IMR-90 (cell line): ENCODE data around the gene GARNL3. TPM values are rescaled to one million over a fixed set of nuclear protein-coding genes. Genes with fewer than 3 reads are reported as not detected.

Source experiments
- ATAC-seq: fragments of 200-7000 bp; cut with Tn5 transposase; 2 replicates; pipeline ENCODE4 v1.9.1; 2020; ENCODE audit warnings: low read depth, mild to moderate bottlenecking, moderate library complexity
- BruUV-seq: library from RNA; stranded (reverse); fragments of 400-500 nt; replicated peaks from 2 replicates; lab custom pipeline; 2021; lab: Mats Ljungman, UMichigan
- CTCF ChIA-PET: fragments of 300-600 bp; formaldehyde crosslinking; extraction: SDS; loops from one replicate; lab custom pipeline; 2021; ENCODE audit warnings: antibody characterized with exemption; lab: Yijun Ruan, JAX
- POLR2A ChIA-PET: fragments of 300-600 bp; sonication (Branson Sonifier 250); formaldehyde crosslinking; loops from one replicate; lab custom pipeline; 2022; ENCODE audit warnings: antibody characterized with exemption; ENCODE audit not compliant: unreplicated experiment; lab: Charles Lee
- DNase-seq: peaks from one replicate; pipeline ENCODE4 v3.0.0; 2013
- H2AFZ ChIP-seq: replicated peaks from 2 replicates; pipeline ENCODE3; 2013; ENCODE audit warnings: low read length, mild to moderate bottlenecking; ENCODE audit not compliant: poor library complexity
- H2AK5ac ChIP-seq: 2 replicates; pipeline ENCODE4 v1.6.1; 2013; ENCODE audit warnings: low read depth, low read length, inconsistent platforms
- H2AK9ac ChIP-seq: replicated peaks from 2 replicates; pipeline ENCODE3; 2013; ENCODE audit warnings: mild to moderate bottlenecking, low read depth, low read length, moderate library complexity; ENCODE audit not compliant: poor library complexity
- H2BK120ac ChIP-seq: 2 replicates; pipeline ENCODE4 v1.6.1; 2013; ENCODE audit warnings: low read depth, low read length, inconsistent platforms
- H2BK15ac ChIP-seq: 3 replicates; pipeline ENCODE4 v1.6.1; 2013; ENCODE audit warnings: low read depth, low read length, inconsistent platforms
- H2BK20ac ChIP-seq: 2 replicates; pipeline ENCODE4 v1.6.1; 2013; ENCODE audit warnings: low read depth, mild to moderate bottlenecking, inconsistent platforms, low read length, moderate library complexity
- H2BK5ac ChIP-seq: 2 replicates; pipeline ENCODE4 v1.6.1; 2013; ENCODE audit warnings: mild to moderate bottlenecking, low read depth, low read length, inconsistent platforms; ENCODE audit not compliant: poor library complexity, severe bottlenecking
- H3K14ac ChIP-seq: replicated peaks from 2 replicates; pipeline ENCODE4 v1.6.1; 2013; ENCODE audit warnings: low read depth, low read length, inconsistent platforms
- H3K18ac ChIP-seq: 2 replicates; pipeline ENCODE4 v1.6.1; 2013; ENCODE audit warnings: low read depth, low read length, control low read depth
- H3K23ac ChIP-seq: 2 replicates; pipeline ENCODE4 v1.6.1; 2013; ENCODE audit warnings: low read depth, low read length, inconsistent platforms
- H3K27ac ChIP-seq: 2 replicates; pipeline ENCODE4 v1.5.1; 2013; ENCODE audit warnings: mild to moderate bottlenecking, control low read depth, low read length; ENCODE audit not compliant: insufficient read depth
- H3K27me3 ChIP-seq: 2 replicates; pipeline ENCODE4 v1.6.1; 2013; ENCODE audit warnings: low read length; ENCODE audit not compliant: control insufficient read depth, insufficient read depth
- H3K36me3 ChIP-seq: 2 replicates; pipeline ENCODE4 v1.6.1; 2013; ENCODE audit warnings: low read length, mixed read lengths; ENCODE audit not compliant: control insufficient read depth, insufficient read depth
- H3K4ac ChIP-seq: 2 replicates; pipeline ENCODE4 v1.6.1; 2013; ENCODE audit warnings: low read depth, low read length, inconsistent platforms
- H3K4me1 ChIP-seq: 2 replicates; pipeline ENCODE4 v1.6.1; 2013; ENCODE audit warnings: low read length, mixed read lengths; ENCODE audit not compliant: control insufficient read depth, insufficient read depth
- H3K4me2 ChIP-seq: 2 replicates; pipeline ENCODE4 v1.6.1; 2013; ENCODE audit warnings: low read depth, mild to moderate bottlenecking, control low read depth, low read length, moderate library complexity
- H3K4me3 ChIP-seq: 2 replicates; pipeline ENCODE4 v1.5.1; 2013; ENCODE audit warnings: low read depth, mild to moderate bottlenecking, control low read depth, low read length, moderate library complexity; ENCODE audit not compliant: insufficient read depth
- H3K56ac ChIP-seq: 2 replicates; pipeline ENCODE4 v1.6.1; 2013; ENCODE audit warnings: low read length, inconsistent platforms; ENCODE audit not compliant: insufficient read depth; ENCODE audit errors: extremely low read depth
- H3K79me1 ChIP-seq, 2 experiments: 2 replicates each; pipeline ENCODE4 v1.6.1; 2013; ENCODE audit warnings: low read length in 2 of 2, inconsistent platforms in 1 of 2, low read depth in 1 of 2
- H3K9ac ChIP-seq: 2 replicates; pipeline ENCODE4 v1.6.1; 2013; ENCODE audit warnings: low read depth, low read length, control low read depth
- H3K9me1 ChIP-seq: 2 replicates; pipeline ENCODE4 v1.6.1; 2013; ENCODE audit warnings: low read length, inconsistent platforms; ENCODE audit not compliant: insufficient read depth
- H3K9me3 ChIP-seq: 2 replicates; pipeline ENCODE4 v1.6.1; 2013; ENCODE audit warnings: low read length; ENCODE audit not compliant: control insufficient read depth, insufficient read depth
- H4K20me1 ChIP-seq: 2 replicates; pipeline ENCODE4 v1.6.1; 2013; ENCODE audit warnings: low read length, inconsistent platforms; ENCODE audit not compliant: insufficient read depth
- H4K5ac ChIP-seq: 2 replicates; pipeline ENCODE4 v1.6.1; 2013; ENCODE audit warnings: mild to moderate bottlenecking, low read depth, low read length, control low read depth
- H4K8ac ChIP-seq, 2 experiments: 2 replicates each; pipeline ENCODE4 v1.6.1; 2013; ENCODE audit warnings: low read depth in 2 of 2, low read length in 2 of 2, control low read depth in 1 of 2, inconsistent platforms in 1 of 2
- H4K91ac ChIP-seq: 2 replicates; pipeline ENCODE4 v1.6.1; 2013; ENCODE audit warnings: low read depth, low read length, inconsistent platforms; ENCODE audit not compliant: insufficient read depth
- BHLHE40 ChIP-seq: fragments of 150-350 bp; IDR thresholded peaks from 2 replicates; pipeline ENCODE4 v1.6.1; 2016; ENCODE audit warnings: mild to moderate bottlenecking, low read depth, low read length
- CEBPB ChIP-seq: IDR thresholded peaks from 2 replicates; pipeline ENCODE4 v1.6.1; 2012; ENCODE audit warnings: low read depth, low read length, improper control_type of control experiment
- CHD1 ChIP-seq: IDR thresholded peaks from 2 replicates; pipeline ENCODE4 v1.6.1; 2012; ENCODE audit warnings: low read depth, low read length, improper control_type of control experiment
- FOS ChIP-seq: fragments of 150-350 bp; IDR thresholded peaks from 2 replicates; pipeline ENCODE4 v1.6.1; 2016; ENCODE audit warnings: low read depth, low read length
- MAFK ChIP-seq: IDR thresholded peaks from 2 replicates; pipeline ENCODE4 v1.6.1; 2012; ENCODE audit warnings: low read depth, low read length, improper control_type of control experiment
- MAZ ChIP-seq: IDR thresholded peaks from 2 replicates; pipeline ENCODE4 v1.6.1; 2012; ENCODE audit warnings: low read depth, mild to moderate bottlenecking, low read length, improper control_type of control experiment, moderate library complexity, borderline replicate concordance
- MXI1 ChIP-seq: IDR thresholded peaks from 2 replicates; pipeline ENCODE4 v1.6.1; 2012; ENCODE audit warnings: low read depth, mild to moderate bottlenecking, low read length, moderate library complexity, borderline replicate concordance
- NFE2L2 ChIP-seq: fragments of 150-350 bp; IDR thresholded peaks from 2 replicates; pipeline ENCODE4 v1.6.1; 2016; ENCODE audit warnings: low read depth, mild to moderate bottlenecking, low read length
- POLR2A ChIP-seq: IDR thresholded peaks from 2 replicates; pipeline ENCODE4 v1.6.1; 2012; ENCODE audit warnings: mild to moderate bottlenecking, low read depth, low read length
- RAD21 ChIP-seq: IDR thresholded peaks from 2 replicates; pipeline ENCODE4 v1.6.1; 2012; ENCODE audit warnings: low read length, improper control_type of control experiment
- RCOR1 ChIP-seq: IDR thresholded peaks from 2 replicates; pipeline ENCODE4 v1.6.1; 2012; ENCODE audit warnings: mild to moderate bottlenecking, low read length, improper control_type of control experiment; ENCODE audit not compliant: insufficient replicate concordance
- RFX5 ChIP-seq: IDR thresholded peaks from 2 replicates; pipeline ENCODE4 v1.8.0; 2012; ENCODE audit warnings: low read depth, mild to moderate bottlenecking, low read length, moderate library complexity
- SMC3 ChIP-seq: fragments of 150-350 bp; IDR thresholded peaks from 2 replicates; pipeline ENCODE4 v1.6.1; 2016; ENCODE audit warnings: low read depth, mild to moderate bottlenecking, antibody characterized with exemption, low read length, moderate library complexity
- WGBS, 2 experiments: methylation state at CpG; one replicate each; pipeline versions ENCODE4 v1.1.5 to v1.1.7; 2013; ENCODE audit warnings: missing lambda C conversion rate in 2 of 2; ENCODE audit not compliant: insufficient read length in 1 of 2; ENCODE audit errors: extremely low coverage in 2 of 2; 5-methylcytosine and 5-hydroxymethylcytosine counted together
- dilution Hi-C: fragments of 300-500 bp; cut with HindIII; formaldehyde crosslinking; loops from one replicate; pipeline ENCODE4 v1.14.3; 2018; ENCODE audit warnings: low sequenced_read_pairs; ENCODE audit not compliant: unreplicated experiment
- in situ Hi-C: fragments of 300-500 bp; cut with MboI; formaldehyde crosslinking; loops from 3 replicates; pipeline ENCODE4 v1.14.3; 2019; ENCODE audit warnings: low sequenced_read_pairs, inconsistent platforms, mixed read lengths
- intact Hi-C: fragments of 100-400 bp; cut with micrococcal nuclease; formaldehyde crosslinking; loops from 2 replicates; pipeline ENCODE4 v1.10.0; 2022
- polyA plus RNA-seq, 3 experiments: library from polyadenylated mRNA; depleted of rRNA; stranded (reverse); fragments of >200 nt; gene quantifications; 2 replicates each; pipeline ENCODE4 v1.2.3, GENCODE V29; 2012; ENCODE audit warnings: low replicate concordance in 1 of 3
- total RNA-seq: library from RNA; depleted of rRNA; stranded (reverse); fragments of >200 nt; gene quantifications from 2 replicates; pipeline ENCODE4 v1.2.3, GENCODE V29; 2012
- TF ChIP-seq, protein P1 (sequence below): fragments of 150-350 bp; IDR thresholded peaks from 2 replicates; pipeline ENCODE4 v1.6.1; 2016; ENCODE audit warnings: low read depth, mild to moderate bottlenecking, low read length, moderate library complexity, borderline replicate concordance
- TF ChIP-seq, protein P2 (sequence below): fragments of 150-350 bp; IDR thresholded peaks from 2 replicates; pipeline ENCODE4 v1.6.1; 2017; ENCODE audit warnings: mild to moderate bottlenecking, antibody characterized with exemption, low read length, low read depth
- TF ChIP-seq, protein P3 (sequence below): conservative IDR thresholded peaks from 2 replicates; pipeline ENCODE4 v1.5.1; 2012; ENCODE audit warnings: mild to moderate bottlenecking, low read depth, low read length, improper control_type of control experiment

The GARNL3 gene
- total and polyA plus RNA-seq, 2 of the 4 experiments (the other 2 are of a cell fraction): 1.9 to 5.0 TPM

DNA sequence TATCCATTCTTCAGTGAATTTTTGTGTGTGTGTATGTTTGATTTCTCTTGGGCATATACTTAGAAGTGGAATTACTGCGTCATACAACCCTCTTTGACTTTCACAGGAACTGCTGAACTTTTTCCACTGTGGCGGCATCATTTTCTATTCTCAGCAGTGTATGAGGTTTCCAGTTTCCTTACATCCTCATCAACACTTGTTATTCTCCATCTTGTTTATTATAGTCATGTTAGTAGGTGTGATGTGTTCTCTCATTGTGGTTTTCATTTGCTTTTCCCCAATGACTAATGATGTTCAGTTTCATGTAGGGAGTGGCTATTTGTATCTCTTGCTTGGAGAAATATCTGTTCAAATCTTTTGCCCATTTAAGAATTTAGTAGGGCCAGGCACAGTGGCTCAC, 162.2 kb downstream of the GARNL3 start:
- no CpG with 5 or more reads among the region's 2 CpGs for WGBS, 2 experiments
- Histone ChIP-seq H3K18ac (no peak overlapping the region), H4K5ac (no peak overlapping the region), H3K56ac (no peak overlapping the region), H3K27ac (no peak overlapping the region), H3K4me1 (peaks cover 7% of the 10 kb centered on the region), H2BK15ac (no peak overlapping the region), H4K91ac (no peak overlapping the region), H4K8ac (no peak overlapping the region), H3K4ac (no peak overlapping the region), H3K36me3 (peaks cover 10% of the 10 kb centered on the region), H3K14ac (no peak overlapping the region), H3K9ac (no peak overlapping the region), H3K4me3 (no peak overlapping the region), H3K4me2 (no peak overlapping the region), H2AFZ (no peak overlapping the region), H2BK5ac (no peak overlapping the region), H4K20me1 (peaks cover 13% of the 10 kb centered on the region; the same call in 1 of the 2 replicates), H2AK5ac (no peak overlapping the region), H3K9me3 (no peaks in the 10 kb centered on the region), H3K79me1 (peaks cover 41 to 71% of the 10 kb centered on the region in 2 experiments), H3K9me1 (peaks cover 7% of the 10 kb centered on the region; the same call in 1 of the 2 replicates), H3K23ac (no peak overlapping the region), H2BK20ac (no peak overlapping the region), H2BK120ac (no peak overlapping the region), H2AK9ac (no peak overlapping the region), H3K27me3 (no peaks in the 10 kb centered on the region)
- ChIA-PET CTCF (no interaction called here), POLR2A (interaction anchor here (0.6 kb wide), 1 partner anchor 240 kb away, joined by 8 read pairs; no protein-coding TSS in a partner anchor)
- TSS peak; percentile 28 for BruUV-seq
- intact Hi-C loops: loop anchor here (10.0 kb wide), 1 partner anchor 202 kb away; no protein-coding TSS in a partner anchor
- DNase-seq (no peak), ATAC-seq (no peak)
- no peak for TF ChIP-seq NFE2L2
- TF ChIP-seq CHD1: no peak
- TF ChIP-seq RAD21: no peak
- no peak for TF ChIP-seq POLR2A
- TF ChIP-seq CEBPB: no peak
- TF ChIP-seq SMC3: no peak
- TF ChIP-seq MAFK: no peak
- TF ChIP-seq RCOR1: no peak
- TF ChIP-seq, protein P1, sequence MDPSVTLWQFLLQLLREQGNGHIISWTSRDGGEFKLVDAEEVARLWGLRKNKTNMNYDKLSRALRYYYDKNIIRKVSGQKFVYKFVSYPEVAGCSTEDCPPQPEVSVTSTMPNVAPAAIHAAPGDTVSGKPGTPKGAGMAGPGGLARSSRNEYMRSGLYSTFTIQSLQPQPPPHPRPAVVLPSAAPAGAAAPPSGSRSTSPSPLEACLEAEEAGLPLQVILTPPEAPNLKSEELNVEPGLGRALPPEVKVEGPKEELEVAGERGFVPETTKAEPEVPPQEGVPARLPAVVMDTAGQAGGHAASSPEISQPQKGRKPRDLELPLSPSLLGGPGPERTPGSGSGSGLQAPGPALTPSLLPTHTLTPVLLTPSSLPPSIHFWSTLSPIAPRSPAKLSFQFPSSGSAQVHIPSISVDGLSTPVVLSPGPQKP: no peak
- TF ChIP-seq, protein P2, sequence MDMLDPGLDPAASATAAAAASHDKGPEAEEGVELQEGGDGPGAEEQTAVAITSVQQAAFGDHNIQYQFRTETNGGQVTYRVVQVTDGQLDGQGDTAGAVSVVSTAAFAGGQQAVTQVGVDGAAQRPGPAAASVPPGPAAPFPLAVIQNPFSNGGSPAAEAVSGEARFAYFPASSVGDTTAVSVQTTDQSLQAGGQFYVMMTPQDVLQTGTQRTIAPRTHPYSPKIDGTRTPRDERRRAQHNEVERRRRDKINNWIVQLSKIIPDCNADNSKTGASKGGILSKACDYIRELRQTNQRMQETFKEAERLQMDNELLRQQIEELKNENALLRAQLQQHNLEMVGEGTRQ: no peak
- TF ChIP-seq BHLHE40: no peak
- TF ChIP-seq FOS: no peak
- TF ChIP-seq, protein P3, sequence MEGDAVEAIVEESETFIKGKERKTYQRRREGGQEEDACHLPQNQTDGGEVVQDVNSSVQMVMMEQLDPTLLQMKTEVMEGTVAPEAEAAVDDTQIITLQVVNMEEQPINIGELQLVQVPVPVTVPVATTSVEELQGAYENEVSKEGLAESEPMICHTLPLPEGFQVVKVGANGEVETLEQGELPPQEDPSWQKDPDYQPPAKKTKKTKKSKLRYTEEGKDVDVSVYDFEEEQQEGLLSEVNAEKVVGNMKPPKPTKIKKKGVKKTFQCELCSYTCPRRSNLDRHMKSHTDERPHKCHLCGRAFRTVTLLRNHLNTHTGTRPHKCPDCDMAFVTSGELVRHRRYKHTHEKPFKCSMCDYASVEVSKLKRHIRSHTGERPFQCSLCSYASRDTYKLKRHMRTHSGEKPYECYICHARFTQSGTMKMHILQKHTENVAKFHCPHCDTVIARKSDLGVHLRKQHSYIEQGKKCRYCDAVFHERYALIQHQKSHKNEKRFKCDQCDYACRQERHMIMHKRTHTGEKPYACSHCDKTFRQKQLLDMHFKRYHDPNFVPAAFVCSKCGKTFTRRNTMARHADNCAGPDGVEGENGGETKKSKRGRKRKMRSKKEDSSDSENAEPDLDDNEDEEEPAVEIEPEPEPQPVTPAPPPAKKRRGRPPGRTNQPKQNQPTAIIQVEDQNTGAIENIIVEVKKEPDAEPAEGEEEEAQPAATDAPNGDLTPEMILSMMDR: no peak
- TF ChIP-seq MXI1: no peak
- no peak for TF ChIP-seq RFX5
- no peak for TF ChIP-seq MAZ
- in situ Hi-C loops: no loop called here
- dilution Hi-C loops: no loop called here
